ENCODE data around the gene SPAG4. TPM values are rescaled to one million over a fixed set of nuclear protein-coding genes. Genes with fewer than 3 reads are reported as not detected.

Gene SPAG4
- total RNA-seq, 4 donors from 2014 or later: 1.3 to 5.7 (median 2.6) TPM

- Histone ChIP-seq H3K36me3 (peaks cover 1 to 46% (median 8%) of the 10 kb centered on the region in 3 donors), H3K27me3 (no peaks in the 10 kb centered on the region), H3K4me1 (peaks cover 0 to 33% (median 27%) of the 10 kb centered on the region in 4 donors), H3K4me3 (no peak overlapping the region), H3K9me3 (no peaks in the 10 kb centered on the region), H3K27ac (no peak overlapping the region)
- WGBS, 2 donors: 91 to 92% methylated on average over 11 of the region's 11 CpGs
- TF ChIP-seq EP300 (IDR thresholded peaks at IDR 0.05) (no peak), CTCF (IDR thresholded peaks at IDR 0.05) (no peak), POLR2A (IDR thresholded peaks at IDR 0.05) (no peak)
- DNase-seq (ENCODE audit: low spot score in 2 of 2): no peak
Observed at GRCh38 chr20:35620818-35621559, 5.4 kb downstream of the SPAG4 start.

- 83 to 93% methylated on average over 2 of the region's 2 CpGs for WGBS, 2 donors
- Histone ChIP-seq H3K36me3 (peaks cover 3 to 52% (median 14%) of the 10 kb centered on the region in 3 donors), H3K27ac (no peak overlapping the region), H3K4me1 (peaks cover 0 to 32% (median 27%) of the 10 kb centered on the region in 4 donors), H3K27me3 (no peaks in the 10 kb centered on the region), H3K9me3 (no peaks in the 10 kb centered on the region), H3K4me3 (no peak overlapping the region)
- TF ChIP-seq CTCF (IDR thresholded peaks at IDR 0.05) (no peak), POLR2A (IDR thresholded peaks at IDR 0.05) (no peak), EP300 (IDR thresholded peaks at IDR 0.05) (no peak)
- DNase-seq (ENCODE audit: low spot score in 2 of 2): no peak
Observed at GRCh38 chr20:35621560-35621946, 5.9 kb downstream of the SPAG4 start.

GRCh38 chr20:35625584-35626385 lies 10.2 kb downstream of the SPAG4 start:
- peaks cover 5 to 92% (median 29%) of the 10 kb centered on the region in 3 donors for H3K36me3 ChIP-seq
- H3K27me3 ChIP-seq: no peaks in the 10 kb centered on the region
- H3K9me3 ChIP-seq: no peaks in the 10 kb centered on the region
- WGBS, 2 donors: 89 to 93% methylated on average over 6 of the region's 6 CpGs
- no peaks in the 10 kb centered on the region for H3K4me1 ChIP-seq
- TF ChIP-seq CTCF (IDR thresholded peaks at IDR 0.05) (no peak), POLR2A (IDR thresholded peaks at IDR 0.05) (no peak), EP300 (IDR thresholded peaks at IDR 0.05) (no peak)
- no peak overlapping the region for H3K4me3 ChIP-seq
- no peak overlapping the region for H3K27ac ChIP-seq
- DNase-seq (ENCODE audit: low spot score in 2 of 2): no peak

GRCh38 chr20:35626386-35627001 lies 10.9 kb downstream of the SPAG4 start:
- H3K27me3 ChIP-seq: no peaks in the 10 kb centered on the region
- H3K9me3 ChIP-seq: no peaks in the 10 kb centered on the region
- 91 to 97% methylated on average over 12 to 13 of the region's 13 CpGs for WGBS, 2 donors
- peaks cover 5 to 93% (median 36%) of the 10 kb centered on the region in 3 donors for H3K36me3 ChIP-seq
- no peaks in the 10 kb centered on the region for H3K4me1 ChIP-seq
- TF ChIP-seq EP300 (IDR thresholded peaks at IDR 0.05) (no peak), POLR2A (IDR thresholded peaks at IDR 0.05) (no peak)
- H3K27ac ChIP-seq: no peak overlapping the region
- H3K4me3 ChIP-seq: no peak overlapping the region
- DNase-seq (ENCODE audit: low spot score in 2 of 2): no peak

- H3K27ac ChIP-seq: no peak overlapping the region
- no peaks in the 10 kb centered on the region for H3K27me3 ChIP-seq
- no peaks in the 10 kb centered on the region for H3K9me3 ChIP-seq
- H3K4me1 ChIP-seq: no peaks in the 10 kb centered on the region
- TF ChIP-seq POLR2A (IDR thresholded peaks at IDR 0.05) (no peak), CTCF (IDR thresholded peaks at IDR 0.05) (no peak), EP300 (IDR thresholded peaks at IDR 0.05) (no peak)
- peaks cover 5 to 92% (median 42%) of the 10 kb centered on the region in 3 donors for H3K36me3 ChIP-seq
- no peak for DNase-seq (ENCODE audit: low spot score in 2 of 2)
- H3K4me3 ChIP-seq: no peak overlapping the region
- 94 to 96% methylated on average over 8 of the region's 8 CpGs for WGBS, 2 donors
Observed at GRCh38 chr20:35627121-35627520, 11.5 kb downstream of the SPAG4 start.
